Tibial nerve (tissue), 3 donors: ENCODE measurements around the gene BMAL1.

ENCODE experiments used
- CTCF ChIP-seq, 5 experiments: fragments of 200-600 bp in 3 of 5; fragments of 450-650 bp in 2 of 5; sonication (generic) in 3 of 5; IDR thresholded peaks; one replicate each; pipeline ENCODE4 v1.5.1; 2016 to 2019; ENCODE audit warnings: antibody characterized with exemption in 5 of 5, mild to moderate bottlenecking in 3 of 5, moderate library complexity in 2 of 5
- POLR2A ChIP-seq, 2 donors: fragments of 450-650 bp; IDR thresholded peaks; one replicate each; pipeline ENCODE4 v1.6.1; 2017; ENCODE audit warnings: antibody characterized with exemption in 2 of 2, mild to moderate bottlenecking in 2 of 2, moderate library complexity in 2 of 2

GRCh38 chr11:13388741-13389140 lies 111.2 kb downstream of the BMAL1 start:
- TF ChIP-seq CTCF (IDR thresholded peaks at IDR 0.05), result no peak
- TF ChIP-seq POLR2A (IDR thresholded peaks at IDR 0.05), result no peak
